ENCODE results near the gene HOXC6. TPM values are rescaled to one million over a fixed set of nuclear protein-coding genes. Genes with fewer than 3 reads are reported as not detected.

HOXC6 gene
- total and polyA plus RNA-seq, 9 of the 15 experiments (the other 6 are each of a cell fraction or from before 2014, with no cell fraction given) = 0.06 to 4.0 (median 1.4) TPM

DNA sequence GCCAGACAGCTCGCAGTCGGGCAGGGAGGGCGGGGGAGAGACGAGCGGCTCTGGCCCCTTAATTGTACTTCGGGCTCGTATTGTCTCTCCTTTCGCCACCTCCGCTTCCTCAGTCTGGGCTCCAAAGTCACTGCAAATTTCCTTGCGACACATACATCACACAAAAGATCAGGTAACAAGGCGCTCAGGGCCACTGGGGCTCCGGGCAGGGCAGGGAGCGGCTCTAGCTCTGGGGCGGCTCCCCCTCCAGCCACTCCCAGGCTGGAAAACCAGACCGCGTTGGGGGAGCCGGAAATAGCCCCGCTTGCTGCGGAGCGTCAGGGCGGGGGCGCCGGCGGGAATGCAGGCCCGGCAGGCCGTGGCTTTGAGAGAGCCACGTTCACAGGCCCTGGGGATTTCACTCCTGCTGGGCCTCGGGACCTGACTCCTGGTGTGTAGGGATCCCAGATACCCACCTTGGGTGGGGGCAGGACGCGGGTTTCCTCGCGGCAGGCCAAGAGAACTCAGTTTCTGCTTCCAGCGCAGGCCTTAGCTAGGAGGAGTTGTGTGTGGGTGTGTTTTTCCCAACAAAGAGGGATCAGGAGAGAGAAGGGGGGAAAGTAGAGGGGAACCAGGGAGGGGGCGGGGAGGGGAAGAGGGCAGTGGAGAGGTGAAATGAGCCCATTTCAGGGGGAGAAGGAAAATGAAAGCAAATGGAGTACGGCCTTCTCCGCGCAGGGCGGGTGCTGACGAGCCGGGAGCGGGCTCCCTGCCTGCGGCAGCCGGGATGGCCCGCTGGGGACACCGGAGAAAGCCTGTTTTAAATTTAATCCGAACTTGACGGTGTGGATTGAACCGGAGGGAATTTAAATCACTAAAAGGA is 32.6 kb upstream of the HOXC6 start (continued):
- TF ChIP-seq, protein P1, sequence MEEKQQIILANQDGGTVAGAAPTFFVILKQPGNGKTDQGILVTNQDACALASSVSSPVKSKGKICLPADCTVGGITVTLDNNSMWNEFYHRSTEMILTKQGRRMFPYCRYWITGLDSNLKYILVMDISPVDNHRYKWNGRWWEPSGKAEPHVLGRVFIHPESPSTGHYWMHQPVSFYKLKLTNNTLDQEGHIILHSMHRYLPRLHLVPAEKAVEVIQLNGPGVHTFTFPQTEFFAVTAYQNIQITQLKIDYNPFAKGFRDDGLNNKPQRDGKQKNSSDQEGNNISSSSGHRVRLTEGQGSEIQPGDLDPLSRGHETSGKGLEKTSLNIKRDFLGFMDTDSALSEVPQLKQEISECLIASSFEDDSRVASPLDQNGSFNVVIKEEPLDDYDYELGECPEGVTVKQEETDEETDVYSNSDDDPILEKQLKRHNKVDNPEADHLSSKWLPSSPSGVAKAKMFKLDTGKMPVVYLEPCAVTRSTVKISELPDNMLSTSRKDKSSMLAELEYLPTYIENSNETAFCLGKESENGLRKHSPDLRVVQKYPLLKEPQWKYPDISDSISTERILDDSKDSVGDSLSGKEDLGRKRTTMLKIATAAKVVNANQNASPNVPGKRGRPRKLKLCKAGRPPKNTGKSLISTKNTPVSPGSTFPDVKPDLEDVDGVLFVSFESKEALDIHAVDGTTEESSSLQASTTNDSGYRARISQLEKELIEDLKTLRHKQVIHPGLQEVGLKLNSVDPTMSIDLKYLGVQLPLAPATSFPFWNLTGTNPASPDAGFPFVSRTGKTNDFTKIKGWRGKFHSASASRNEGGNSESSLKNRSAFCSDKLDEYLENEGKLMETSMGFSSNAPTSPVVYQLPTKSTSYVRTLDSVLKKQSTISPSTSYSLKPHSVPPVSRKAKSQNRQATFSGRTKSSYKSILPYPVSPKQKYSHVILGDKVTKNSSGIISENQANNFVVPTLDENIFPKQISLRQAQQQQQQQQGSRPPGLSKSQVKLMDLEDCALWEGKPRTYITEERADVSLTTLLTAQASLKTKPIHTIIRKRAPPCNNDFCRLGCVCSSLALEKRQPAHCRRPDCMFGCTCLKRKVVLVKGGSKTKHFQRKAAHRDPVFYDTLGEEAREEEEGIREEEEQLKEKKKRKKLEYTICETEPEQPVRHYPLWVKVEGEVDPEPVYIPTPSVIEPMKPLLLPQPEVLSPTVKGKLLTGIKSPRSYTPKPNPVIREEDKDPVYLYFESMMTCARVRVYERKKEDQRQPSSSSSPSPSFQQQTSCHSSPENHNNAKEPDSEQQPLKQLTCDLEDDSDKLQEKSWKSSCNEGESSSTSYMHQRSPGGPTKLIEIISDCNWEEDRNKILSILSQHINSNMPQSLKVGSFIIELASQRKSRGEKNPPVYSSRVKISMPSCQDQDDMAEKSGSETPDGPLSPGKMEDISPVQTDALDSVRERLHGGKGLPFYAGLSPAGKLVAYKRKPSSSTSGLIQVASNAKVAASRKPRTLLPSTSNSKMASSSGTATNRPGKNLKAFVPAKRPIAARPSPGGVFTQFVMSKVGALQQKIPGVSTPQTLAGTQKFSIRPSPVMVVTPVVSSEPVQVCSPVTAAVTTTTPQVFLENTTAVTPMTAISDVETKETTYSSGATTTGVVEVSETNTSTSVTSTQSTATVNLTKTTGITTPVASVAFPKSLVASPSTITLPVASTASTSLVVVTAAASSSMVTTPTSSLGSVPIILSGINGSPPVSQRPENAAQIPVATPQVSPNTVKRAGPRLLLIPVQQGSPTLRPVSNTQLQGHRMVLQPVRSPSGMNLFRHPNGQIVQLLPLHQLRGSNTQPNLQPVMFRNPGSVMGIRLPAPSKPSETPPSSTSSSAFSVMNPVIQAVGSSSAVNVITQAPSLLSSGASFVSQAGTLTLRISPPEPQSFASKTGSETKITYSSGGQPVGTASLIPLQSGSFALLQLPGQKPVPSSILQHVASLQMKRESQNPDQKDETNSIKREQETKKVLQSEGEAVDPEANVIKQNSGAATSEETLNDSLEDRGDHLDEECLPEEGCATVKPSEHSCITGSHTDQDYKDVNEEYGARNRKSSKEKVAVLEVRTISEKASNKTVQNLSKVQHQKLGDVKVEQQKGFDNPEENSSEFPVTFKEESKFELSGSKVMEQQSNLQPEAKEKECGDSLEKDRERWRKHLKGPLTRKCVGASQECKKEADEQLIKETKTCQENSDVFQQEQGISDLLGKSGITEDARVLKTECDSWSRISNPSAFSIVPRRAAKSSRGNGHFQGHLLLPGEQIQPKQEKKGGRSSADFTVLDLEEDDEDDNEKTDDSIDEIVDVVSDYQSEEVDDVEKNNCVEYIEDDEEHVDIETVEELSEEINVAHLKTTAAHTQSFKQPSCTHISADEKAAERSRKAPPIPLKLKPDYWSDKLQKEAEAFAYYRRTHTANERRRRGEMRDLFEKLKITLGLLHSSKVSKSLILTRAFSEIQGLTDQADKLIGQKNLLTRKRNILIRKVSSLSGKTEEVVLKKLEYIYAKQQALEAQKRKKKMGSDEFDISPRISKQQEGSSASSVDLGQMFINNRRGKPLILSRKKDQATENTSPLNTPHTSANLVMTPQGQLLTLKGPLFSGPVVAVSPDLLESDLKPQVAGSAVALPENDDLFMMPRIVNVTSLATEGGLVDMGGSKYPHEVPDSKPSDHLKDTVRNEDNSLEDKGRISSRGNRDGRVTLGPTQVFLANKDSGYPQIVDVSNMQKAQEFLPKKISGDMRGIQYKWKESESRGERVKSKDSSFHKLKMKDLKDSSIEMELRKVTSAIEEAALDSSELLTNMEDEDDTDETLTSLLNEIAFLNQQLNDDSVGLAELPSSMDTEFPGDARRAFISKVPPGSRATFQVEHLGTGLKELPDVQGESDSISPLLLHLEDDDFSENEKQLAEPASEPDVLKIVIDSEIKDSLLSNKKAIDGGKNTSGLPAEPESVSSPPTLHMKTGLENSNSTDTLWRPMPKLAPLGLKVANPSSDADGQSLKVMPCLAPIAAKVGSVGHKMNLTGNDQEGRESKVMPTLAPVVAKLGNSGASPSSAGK (IDR thresholded peaks at IDR 0.05) = peak; percentile 54; the same call in 1 of the 2 replicates
- TF ChIP-seq HNRNPLL (IDR thresholded peaks at IDR 0.05; ENCODE audit: low read depth, low read length, poor library complexity, severe bottlenecking) (peak; percentile 62), RBM14 (IDR thresholded peaks at IDR 0.05; ENCODE audit: borderline replicate concordance, insufficient read depth, low read depth, low read length) (no peak), CREB1 (IDR thresholded peaks at IDR 0.05) (0 out of 2 replicates have a peak, but pooled peaks have one; percentile 18), CREB1 (CRISPR knock-in tag; IDR thresholded peaks at IDR 0.05) (no peak), CEBPG (CRISPR knock-in tag; IDR thresholded peaks at IDR 0.05) (0 out of 2 replicates have a peak, but pooled peaks have one; percentile 24), CEBPG (tag; conservative IDR thresholded peaks at IDR 0.05 in 1 of 2, IDR thresholded peaks at IDR 0.05 in 1 of 2) (no peak), MYC (IDR thresholded peaks at IDR 0.05; ENCODE audit: low read depth, low read length) (peak; percentile 64; the same call in 1 of the 2 replicates), MYC (CRISPR knock-in tag; IDR thresholded peaks at IDR 0.05; ENCODE audit: borderline replicate concordance, low read depth) (no peak), SAP30 (IDR thresholded peaks at IDR 0.05; ENCODE audit: borderline replicate concordance, insufficient read depth, low read depth, low read length, poor library complexity, severe bottlenecking) (peak; percentile 27), HCFC1 (IDR thresholded peaks at IDR 0.05; ENCODE audit: low read depth, low read length) (no peak), ZNF354B (CRISPR knock-in tag; IDR thresholded peaks at IDR 0.05) (no peak)
- TF ChIP-seq, protein P2, sequence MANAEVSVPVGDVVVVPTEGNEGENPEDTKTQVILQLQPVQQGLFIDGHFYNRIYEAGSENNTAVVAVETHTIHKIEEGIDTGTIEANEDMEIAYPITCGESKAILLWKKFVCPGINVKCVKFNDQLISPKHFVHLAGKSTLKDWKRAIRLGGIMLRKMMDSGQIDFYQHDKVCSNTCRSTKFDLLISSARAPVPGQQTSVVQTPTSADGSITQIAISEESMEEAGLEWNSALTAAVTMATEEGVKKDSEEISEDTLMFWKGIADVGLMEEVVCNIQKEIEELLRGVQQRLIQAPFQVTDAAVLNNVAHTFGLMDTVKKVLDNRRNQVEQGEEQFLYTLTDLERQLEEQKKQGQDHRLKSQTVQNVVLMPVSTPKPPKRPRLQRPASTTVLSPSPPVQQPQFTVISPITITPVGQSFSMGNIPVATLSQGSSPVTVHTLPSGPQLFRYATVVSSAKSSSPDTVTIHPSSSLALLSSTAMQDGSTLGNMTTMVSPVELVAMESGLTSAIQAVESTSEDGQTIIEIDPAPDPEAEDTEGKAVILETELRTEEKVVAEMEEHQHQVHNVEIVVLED (CRISPR knock-in tag; IDR thresholded peaks at IDR 0.05) = peak; percentile 16; the same call in 1 of the 2 replicates
